Measurements from ENCODE around the gene HCFC2. TPM values are rescaled to one million over a fixed set of nuclear protein-coding genes. Genes with fewer than 3 reads are reported as not detected.

The HCFC2 gene
- total and polyA plus RNA-seq, 8 donors, result 16.7 to 26.8 (median 25.2) TPM

GRCh38 chr12:104072099-104072498 is 7.8 kb downstream of the HCFC2 start:
- H3K27me3 ChIP-seq, result no peaks in the 10 kb centered on the region
- no peak for TF ChIP-seq CTCF (IDR thresholded peaks at IDR 0.05)
- DNase-seq, result no peak
- H3K27ac ChIP-seq, result no peak overlapping the region
- ATAC-seq, result no peak
- intact Hi-C loops (cut with DNase I), result no loop called here
- peaks cover 3 to 45% of the 10 kb centered on the region in 2 donors for H3K36me3 ChIP-seq
- no peak overlapping the region for H3K4me3 ChIP-seq
- no peaks in the 10 kb centered on the region for H3K4me1 ChIP-seq
- H3K9me3 ChIP-seq, result no peaks in the 10 kb centered on the region

- TF ChIP-seq CTCF (IDR thresholded peaks at IDR 0.05), result no peak
Observed at GRCh38 chr12:104073699-104074098, 9.4 kb downstream of the HCFC2 start.

GRCh38 chr12:104079024-104079423 is 14.7 kb downstream of the HCFC2 start:
- intact Hi-C loops (cut with DNase I), result no loop called here
- DNase-seq (no peak), ATAC-seq (no peak)

More at GRCh38 chr12:104073699-104074098, 9.4 kb downstream of the HCFC2 start:
- Histone ChIP-seq H3K9me3 (no peaks in the 10 kb centered on the region), H3K36me3 (peaks cover 0 to 47% of the 10 kb centered on the region in 2 donors), H3K27me3 (no peaks in the 10 kb centered on the region), H3K4me1 (no peaks in the 10 kb centered on the region), H3K27ac (no peak overlapping the region), H3K4me3 (no peak overlapping the region)
- ATAC-seq (no peak), DNase-seq (no peak)
- intact Hi-C loops (cut with DNase I), result no loop called here

GRCh38 chr12:104080764-104081163 is 16.4 kb downstream of the HCFC2 start:
- peaks cover 0 to 40% of the 10 kb centered on the region in 2 donors for H3K36me3 ChIP-seq
- H3K9me3 ChIP-seq, result no peaks in the 10 kb centered on the region
- ATAC-seq (no peak), DNase-seq (no peak)
- TF ChIP-seq CTCF (IDR thresholded peaks at IDR 0.05), result no peak
- no peak overlapping the region for H3K4me3 ChIP-seq
- H3K27ac ChIP-seq, result no peak overlapping the region
- no peaks in the 10 kb centered on the region for H3K4me1 ChIP-seq
- no peaks in the 10 kb centered on the region for H3K27me3 ChIP-seq
- intact Hi-C loops (cut with DNase I), result no loop called here

More at GRCh38 chr12:104079024-104079423, 14.7 kb downstream of the HCFC2 start:
- no peak for TF ChIP-seq CTCF (IDR thresholded peaks at IDR 0.05)
- H3K36me3 ChIP-seq, result peaks cover 0 to 33% of the 10 kb centered on the region in 2 donors
- H3K4me3 ChIP-seq, result no peak overlapping the region
- no peaks in the 10 kb centered on the region for H3K27me3 ChIP-seq
- H3K9me3 ChIP-seq, result no peaks in the 10 kb centered on the region
- H3K4me1 ChIP-seq, result no peaks in the 10 kb centered on the region
- H3K27ac ChIP-seq, result no peak overlapping the region

- Histone ChIP-seq H3K36me3 (peaks cover 0 to 65% of the 10 kb centered on the region in 2 donors), H3K27ac (no peak overlapping the region), H3K9me3 (no peaks in the 10 kb centered on the region), H3K4me1 (no peaks in the 10 kb centered on the region), H3K4me3 (no peak overlapping the region), H3K27me3 (no peaks in the 10 kb centered on the region)
- no peak for TF ChIP-seq CTCF (IDR thresholded peaks at IDR 0.05)
- no peak for DNase-seq
- intact Hi-C loops (cut with DNase I), result no loop called here
- ATAC-seq, result no peak
Observed at GRCh38 chr12:104083769-104084475, 19.6 kb downstream of the HCFC2 start.
